Muscle of arm (tissue), 12 donors: Measurements from ENCODE around the gene KPNA5. TPM values are rescaled to one million over a fixed set of nuclear protein-coding genes. Genes with fewer than 3 reads are reported as not detected.
"Not testable (repeated sequence)": the region's sequence is repeated elsewhere in the genome, so short reads cannot be mapped to it uniquely, and the experiment has no call there.

Experiments used
- DNase-seq: peaks from one replicate; pipeline ENCODE4 v3.0.0-alpha.2; 2013
- polyA plus RNA-seq, 12 donors: library from polyadenylated mRNA; unstranded; fragments of 120-200 nt; gene quantifications; one replicate each; pipeline ENCODE4 v1.2.1, GENCODE V29; 2013; ENCODE audit not compliant: insufficient read length in 12 of 12

KPNA5 gene
- polyA plus RNA-seq, 12 donors, result 8.3 to 16.0 (median 12.7) TPM; not detected in 1

- DNase-seq, result not testable (repeated sequence)
Observed at GRCh38 chr6:116693275-116693674, 12.3 kb downstream of the KPNA5 start.

GRCh38 chr6:116695401-116695800 lies 14.4 kb downstream of the KPNA5 start:
- no peak for DNase-seq

GRCh38 chr6:116697480-116697879 lies 16.5 kb downstream of the KPNA5 start:
- no peak for DNase-seq

GRCh38 chr6:116703888-116704287 lies 22.9 kb downstream of the KPNA5 start:
- not testable (repeated sequence) for DNase-seq

- DNase-seq, result no peak
Observed at GRCh38 chr6:116705917-116706316, 24.9 kb downstream of the KPNA5 start.

- DNase-seq, result no peak
Observed at GRCh38 chr6:116714296-116714695, 33.3 kb downstream of the KPNA5 start.

- no peak for DNase-seq
Observed at GRCh38 chr6:116714761-116715160, 33.8 kb downstream of the KPNA5 start.

GRCh38 chr6:116726947-116727346 lies 45.9 kb downstream of the KPNA5 start:
- DNase-seq, result no peak

GRCh38 chr6:116730513-116730912 lies 49.5 kb downstream of the KPNA5 start:
- no peak for DNase-seq

- no peak for DNase-seq
Observed at GRCh38 chr6:116737004-116737403, 56.0 kb downstream of the KPNA5 start.

- DNase-seq, result not testable (repeated sequence)
Observed at GRCh38 chr6:116740486-116740885, 59.5 kb downstream of the KPNA5 start.

GRCh38 chr6:116741571-116741970 lies 60.6 kb downstream of the KPNA5 start:
- DNase-seq, result no peak

GRCh38 chr6:116745176-116745575 lies 64.2 kb downstream of the KPNA5 start:
- no peak for DNase-seq

GRCh38 chr6:116761779-116762178 lies 80.8 kb downstream of the KPNA5 start:
- DNase-seq, result no peak

- DNase-seq, result no peak
Observed at GRCh38 chr6:116762235-116762634, 81.2 kb downstream of the KPNA5 start.

GRCh38 chr6:116763048-116763447 lies 82.0 kb downstream of the KPNA5 start:
- no peak for DNase-seq

- no peak for DNase-seq
Observed at GRCh38 chr6:116763906-116764628, 83.1 kb downstream of the KPNA5 start.

- DNase-seq, result no peak
Observed at GRCh38 chr6:116764629-116764960, 83.6 kb downstream of the KPNA5 start.

- DNase-seq, result peak; percentile 42
Observed at GRCh38 chr6:116764961-116765841, 84.2 kb downstream of the KPNA5 start, which contains the start of gene FAM162B. Gene FAM162B, minus strand, starts transcription at chr6:116765719. Its CDS starts 143 bp downstream, at chr6:116765576.

GRCh38 chr6:116766506-116767176 lies 85.6 kb downstream of the KPNA5 start:
- no peak for DNase-seq

- DNase-seq, result peak; percentile 45
Observed at GRCh38 chr6:116767715-116768114, 86.7 kb downstream of the KPNA5 start.

- no peak for DNase-seq
Observed at GRCh38 chr6:116772450-116772849, 91.4 kb downstream of the KPNA5 start.
